HepG2 (cell line): ENCODE measurements around the gene PLXND1. TPM values are rescaled to one million over a fixed set of nuclear protein-coding genes. Genes with fewer than 3 reads are reported as not detected.

Experiments used
- ARNT ChIP-seq: fragments of 450-650 bp; IDR thresholded peaks from 2 replicates; pipeline ENCODE4 v1.6.1; 2017
- BHLHE40 ChIP-seq: IDR thresholded peaks from 2 replicates; pipeline ENCODE4 v1.6.1; 2011; ENCODE audit warnings: low read length, improper control_type of control experiment
- DMAP1 ChIP-seq: IDR thresholded peaks from 2 replicates; pipeline ENCODE4 v1.6.1; 2016
- KAT7 ChIP-seq: IDR thresholded peaks from 2 replicates; pipeline ENCODE4 v1.6.1; 2018; ENCODE audit warnings: borderline replicate concordance, missing compliant biosample characterization
- MATR3 ChIP-seq: sonication (generic); formaldehyde crosslinking; IDR thresholded peaks from 2 replicates; pipeline ENCODE4 v1.4.0; 2020; ENCODE audit warnings: missing genetic modification reagents
- PAX8 ChIP-seq: sonication (generic); formaldehyde crosslinking; IDR thresholded peaks from 2 replicates; pipeline ENCODE4 v1.8.0; 2022; ENCODE audit warnings: mild to moderate bottlenecking, missing genetic modification reagents, borderline replicate concordance
- RFX1 ChIP-seq: fragments of 450-650 bp; IDR thresholded peaks from 2 replicates; pipeline ENCODE4 v1.6.1; 2017
- RFX3 ChIP-seq: IDR thresholded peaks from 2 replicates; pipeline ENCODE4 v1.6.1; 2016; ENCODE audit warnings: missing biosample characterization, missing genetic modification reagents
- ZBTB25 ChIP-seq: IDR thresholded peaks from 2 replicates; pipeline ENCODE4 v1.6.1; 2018; ENCODE audit warnings: missing genetic modification reagents
- ZFP36L1 ChIP-seq: sonication (generic); formaldehyde crosslinking; IDR thresholded peaks from 2 replicates; pipeline ENCODE4 v1.8.0; 2022; ENCODE audit warnings: mild to moderate bottlenecking, missing genetic modification reagents, moderate library complexity
- ZMAT3 ChIP-seq: sonication (generic); formaldehyde crosslinking; conservative IDR thresholded peaks from 2 replicates; pipeline ENCODE4 v1.7.0; 2021; ENCODE audit warnings: missing genetic modification reagents
- ZNF629 ChIP-seq: sonication (generic); formaldehyde crosslinking; conservative IDR thresholded peaks from 2 replicates; pipeline ENCODE4 v1.5.0; 2020; ENCODE audit warnings: missing genetic modification reagents
- ZNF773 ChIP-seq: sonication (generic); formaldehyde crosslinking; IDR thresholded peaks from 2 replicates; pipeline ENCODE4 v1.4.0; 2020; ENCODE audit warnings: missing genetic modification reagents, borderline replicate concordance
- ZNF816 ChIP-seq: sonication (generic); formaldehyde crosslinking; IDR thresholded peaks from 2 replicates; pipeline ENCODE4 v1.8.0; 2022; ENCODE audit warnings: missing genetic modification reagents, mild to moderate bottlenecking, borderline replicate concordance
- ZNF883 ChIP-seq: sonication (generic); formaldehyde crosslinking; IDR thresholded peaks from 2 replicates; pipeline ENCODE4 v1.5.1; 2020; ENCODE audit warnings: mild to moderate bottlenecking, missing genetic modification reagents; ENCODE audit errors: not compliant biosample characterization
- polyA plus RNA-seq, 8 experiments: library from polyadenylated mRNA; depleted of rRNA in 3 of 8; stranded (reverse) in 7 of 8; unstranded in 1 of 8; fragments of >200 nt; fragmentation: Illumina TruSeq in 4 of 8; extraction: Trizol in 4 of 8; gene quantifications; 2 replicates each; pipeline versions ENCODE4 v1.2.1 to v1.2.3, GENCODE V29; 2011 to 2016; ENCODE audit warnings: low read depth in 4 of 8, missing spikeins in 1 of 8, mixed read lengths in 1 of 8; ENCODE audit not compliant: insufficient read depth in 1 of 8
- total RNA-seq, 5 experiments: library from RNA; depleted of rRNA; stranded (reverse); fragments of >200 nt; fragmentation: Illumina TruSeq; extraction: Trizol; gene quantifications; 2 replicates each; pipeline ENCODE4 v1.2.3, GENCODE V29; 2016; ENCODE audit warnings: low read depth in 1 of 5
- TF ChIP-seq, protein P1 (sequence below): sonication (generic); formaldehyde crosslinking; IDR thresholded peaks from 2 replicates; pipeline ENCODE4; 2020; ENCODE audit warnings: missing genetic modification reagents, mild to moderate bottlenecking, borderline replicate concordance
- TF ChIP-seq, protein P2 (sequence below): sonication (generic); formaldehyde crosslinking; IDR thresholded peaks from 2 replicates; pipeline ENCODE4 v1.5.1; 2020; ENCODE audit warnings: mild to moderate bottlenecking, missing genetic modification reagents
- TF ChIP-seq, protein P3 (sequence below): sonication (generic); formaldehyde crosslinking; IDR thresholded peaks from 2 replicates; pipeline ENCODE4 v1.8.1; 2022; ENCODE audit warnings: low read depth, mild to moderate bottlenecking, missing genetic modification reagents
- TF ChIP-seq, protein P4 (sequence below): sonication (generic); formaldehyde crosslinking; IDR thresholded peaks from 2 replicates; pipeline ENCODE4 v1.5.1; 2020; ENCODE audit warnings: missing genetic modification reagents, mild to moderate bottlenecking, borderline replicate concordance

Gene PLXND1
- total and polyA plus RNA-seq, 2 of the 13 experiments (the other 11 are each of a cell fraction or from before 2014, with no cell fraction given): 15.9 to 42.0 TPM

DNA sequence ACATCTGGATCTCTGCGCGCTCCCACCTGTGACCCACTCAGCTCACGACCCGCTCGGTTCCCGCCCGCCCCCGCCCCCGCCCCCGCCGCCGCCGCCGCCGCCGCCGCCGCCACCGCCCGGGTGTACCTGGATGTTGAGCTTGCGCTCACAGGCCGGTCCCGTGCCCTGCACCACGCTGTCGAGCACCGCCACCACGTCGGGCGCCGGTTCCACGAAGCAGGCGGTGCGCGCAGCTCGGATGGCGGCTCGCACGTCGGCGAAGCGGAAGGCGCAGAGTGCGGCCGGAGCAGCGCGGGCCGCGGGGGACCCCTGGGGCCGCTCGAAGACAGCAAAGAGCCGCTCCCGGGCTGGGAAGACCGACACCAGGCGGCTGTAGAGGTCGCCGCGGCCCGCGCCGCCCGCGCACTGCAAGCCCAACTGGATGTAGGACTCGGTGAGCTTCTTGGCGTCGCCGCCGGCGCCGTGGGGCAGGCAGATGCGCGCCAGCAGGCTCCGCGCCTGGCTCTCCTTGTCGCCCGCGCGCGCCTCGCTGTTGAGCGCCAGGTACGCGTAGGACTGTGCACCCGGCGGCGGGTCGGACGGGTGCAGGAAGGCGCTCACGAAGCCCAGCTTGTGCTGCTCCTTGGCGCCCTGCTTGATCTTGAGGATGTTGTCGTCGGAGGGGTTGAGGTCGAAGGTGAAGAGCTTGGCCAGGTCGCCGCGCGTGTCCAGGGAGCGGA lies 1.1 kb downstream of the PLXND1 start (continued):
- TF ChIP-seq, protein P1, sequence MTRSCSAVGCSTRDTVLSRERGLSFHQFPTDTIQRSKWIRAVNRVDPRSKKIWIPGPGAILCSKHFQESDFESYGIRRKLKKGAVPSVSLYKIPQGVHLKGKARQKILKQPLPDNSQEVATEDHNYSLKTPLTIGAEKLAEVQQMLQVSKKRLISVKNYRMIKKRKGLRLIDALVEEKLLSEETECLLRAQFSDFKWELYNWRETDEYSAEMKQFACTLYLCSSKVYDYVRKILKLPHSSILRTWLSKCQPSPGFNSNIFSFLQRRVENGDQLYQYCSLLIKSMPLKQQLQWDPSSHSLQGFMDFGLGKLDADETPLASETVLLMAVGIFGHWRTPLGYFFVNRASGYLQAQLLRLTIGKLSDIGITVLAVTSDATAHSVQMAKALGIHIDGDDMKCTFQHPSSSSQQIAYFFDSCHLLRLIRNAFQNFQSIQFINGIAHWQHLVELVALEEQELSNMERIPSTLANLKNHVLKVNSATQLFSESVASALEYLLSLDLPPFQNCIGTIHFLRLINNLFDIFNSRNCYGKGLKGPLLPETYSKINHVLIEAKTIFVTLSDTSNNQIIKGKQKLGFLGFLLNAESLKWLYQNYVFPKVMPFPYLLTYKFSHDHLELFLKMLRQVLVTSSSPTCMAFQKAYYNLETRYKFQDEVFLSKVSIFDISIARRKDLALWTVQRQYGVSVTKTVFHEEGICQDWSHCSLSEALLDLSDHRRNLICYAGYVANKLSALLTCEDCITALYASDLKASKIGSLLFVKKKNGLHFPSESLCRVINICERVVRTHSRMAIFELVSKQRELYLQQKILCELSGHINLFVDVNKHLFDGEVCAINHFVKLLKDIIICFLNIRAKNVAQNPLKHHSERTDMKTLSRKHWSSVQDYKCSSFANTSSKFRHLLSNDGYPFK (CRISPR knock-in tag): no peak
- TF ChIP-seq, protein P2, sequence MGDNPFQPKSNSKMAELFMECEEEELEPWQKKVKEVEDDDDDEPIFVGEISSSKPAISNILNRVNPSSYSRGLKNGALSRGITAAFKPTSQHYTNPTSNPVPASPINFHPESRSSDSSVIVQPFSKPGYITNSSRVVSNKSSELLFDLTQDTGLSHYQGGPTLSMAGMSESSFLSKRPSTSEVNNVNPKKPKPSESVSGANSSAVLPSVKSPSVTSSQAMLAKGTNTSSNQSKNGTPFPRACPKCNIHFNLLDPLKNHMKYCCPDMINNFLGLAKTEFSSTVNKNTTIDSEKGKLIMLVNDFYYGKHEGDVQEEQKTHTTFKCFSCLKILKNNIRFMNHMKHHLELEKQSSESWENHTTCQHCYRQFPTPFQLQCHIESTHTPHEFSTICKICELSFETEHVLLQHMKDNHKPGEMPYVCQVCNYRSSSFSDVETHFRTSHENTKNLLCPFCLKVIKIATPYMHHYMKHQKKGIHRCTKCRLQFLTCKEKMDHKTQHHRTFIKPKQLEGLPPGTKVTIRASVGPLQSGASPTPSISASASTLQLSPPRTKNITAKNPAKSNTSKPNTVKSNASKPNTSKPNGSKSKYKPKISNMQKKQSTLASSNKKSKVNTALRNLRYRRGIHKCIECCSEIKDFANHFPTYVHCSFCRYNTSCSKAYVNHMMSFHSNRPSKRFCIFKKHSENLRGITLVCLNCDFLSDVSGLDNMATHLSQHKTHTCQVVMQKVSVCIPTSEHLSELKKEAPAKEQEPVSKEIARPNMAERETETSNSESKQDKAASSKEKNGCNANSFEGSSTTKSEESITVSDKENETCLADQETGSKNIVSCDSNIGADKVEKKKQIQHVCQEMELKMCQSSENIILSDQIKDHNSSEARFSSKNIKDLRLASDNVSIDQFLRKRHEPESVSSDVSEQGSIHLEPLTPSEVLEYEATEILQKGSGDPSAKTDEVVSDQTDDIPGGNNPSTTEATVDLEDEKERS (CRISPR knock-in tag): no peak
- TF ChIP-seq BHLHE40 (no peak), ZNF883 (no peak), ZNF773 (CRISPR knock-in tag) (peak; percentile 47; the same call in 1 of the 2 replicates), RFX3 (no peak), ZFP36L1 (no peak), PAX8 (CRISPR knock-in tag) (no peak), ZBTB25 (CRISPR knock-in tag) (no peak), ZNF816 (no peak), RFX1 (no peak), ARNT (no peak), MATR3 (no peak), ZNF629 (CRISPR knock-in tag) (no peak), ZMAT3 (CRISPR knock-in tag) (no peak), KAT7 (CRISPR knock-in tag) (no peak; the same call in 1 of the 2 replicates), DMAP1 (CRISPR knock-in tag) (no peak)
- TF ChIP-seq, protein P3, sequence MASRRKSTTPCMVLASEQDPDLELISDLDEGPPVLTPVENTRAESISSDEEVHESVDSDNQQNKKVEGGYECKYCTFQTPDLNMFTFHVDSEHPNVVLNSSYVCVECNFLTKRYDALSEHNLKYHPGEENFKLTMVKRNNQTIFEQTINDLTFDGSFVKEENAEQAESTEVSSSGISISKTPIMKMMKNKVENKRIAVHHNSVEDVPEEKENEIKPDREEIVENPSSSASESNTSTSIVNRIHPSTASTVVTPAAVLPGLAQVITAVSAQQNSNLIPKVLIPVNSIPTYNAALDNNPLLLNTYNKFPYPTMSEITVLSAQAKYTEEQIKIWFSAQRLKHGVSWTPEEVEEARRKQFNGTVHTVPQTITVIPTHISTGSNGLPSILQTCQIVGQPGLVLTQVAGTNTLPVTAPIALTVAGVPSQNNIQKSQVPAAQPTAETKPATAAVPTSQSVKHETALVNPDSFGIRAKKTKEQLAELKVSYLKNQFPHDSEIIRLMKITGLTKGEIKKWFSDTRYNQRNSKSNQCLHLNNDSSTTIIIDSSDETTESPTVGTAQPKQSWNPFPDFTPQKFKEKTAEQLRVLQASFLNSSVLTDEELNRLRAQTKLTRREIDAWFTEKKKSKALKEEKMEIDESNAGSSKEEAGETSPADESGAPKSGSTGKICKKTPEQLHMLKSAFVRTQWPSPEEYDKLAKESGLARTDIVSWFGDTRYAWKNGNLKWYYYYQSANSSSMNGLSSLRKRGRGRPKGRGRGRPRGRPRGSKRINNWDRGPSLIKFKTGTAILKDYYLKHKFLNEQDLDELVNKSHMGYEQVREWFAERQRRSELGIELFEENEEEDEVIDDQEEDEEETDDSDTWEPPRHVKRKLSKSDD (CRISPR knock-in tag): no peak
- TF ChIP-seq, protein P4, sequence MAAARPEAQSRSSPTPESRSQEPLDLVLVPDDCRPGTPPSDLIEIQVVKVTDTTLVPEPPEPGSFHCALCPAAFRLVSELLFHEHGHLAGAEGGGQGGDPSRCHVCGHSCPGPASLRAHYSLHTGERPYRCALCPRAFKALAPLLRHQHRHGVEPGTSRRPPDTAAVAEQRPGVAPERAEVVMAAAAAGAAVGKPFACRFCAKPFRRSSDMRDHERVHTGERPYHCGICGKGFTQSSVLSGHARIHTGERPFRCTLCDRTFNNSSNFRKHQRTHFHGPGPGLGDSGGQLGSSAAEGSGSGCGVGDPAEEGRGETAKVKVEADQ: 0 out of 2 replicates have a peak, but pooled peaks have one; percentile 79
